GM19099 (cell line): ENCODE data around the gene RAPGEF5.

ENCODE experiments used
- POLR2A ChIP-seq: IDR thresholded peaks from 3 replicates; pipeline ENCODE4 v1.6.1; 2011; ENCODE audit warnings: low read depth; ENCODE audit not compliant: insufficient read length; ENCODE audit errors: extremely low read depth

The RAPGEF5 gene

DNA sequence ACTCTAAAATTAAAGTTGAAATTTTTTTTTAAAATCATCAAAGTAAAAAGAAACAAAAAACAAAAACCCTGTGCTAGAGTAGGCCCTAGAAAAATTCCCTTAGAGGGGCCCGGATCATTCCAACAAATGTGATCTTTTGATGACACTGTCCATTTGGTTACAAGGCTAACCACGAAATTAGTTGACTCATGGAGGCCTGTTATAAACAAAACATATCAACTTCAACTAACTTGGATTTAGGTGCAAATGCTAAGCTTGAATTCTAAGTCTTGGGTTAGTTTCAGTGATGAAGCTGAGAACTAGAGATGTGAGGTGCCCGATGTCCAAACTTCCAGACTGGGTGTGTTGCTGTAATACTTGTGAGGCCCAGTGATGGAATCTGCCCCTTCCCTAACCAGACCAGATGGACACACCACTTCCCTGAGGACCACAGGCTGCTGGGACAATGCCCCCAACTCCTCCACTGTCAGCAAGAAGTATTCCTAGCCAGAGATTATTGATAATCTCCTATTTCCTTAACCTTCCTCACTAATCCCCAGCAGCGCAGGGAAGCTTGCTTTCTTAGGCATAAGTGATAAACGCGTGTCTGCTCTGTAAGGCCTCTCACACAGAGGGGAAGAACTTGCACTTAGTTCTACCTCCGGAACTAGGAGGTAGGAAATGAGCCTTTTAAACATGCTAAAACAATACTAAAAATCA lies 108.7 kb downstream of the RAPGEF5 start:
- TF ChIP-seq POLR2A: no peak

GRCh38 chr7:22241805-22242390 lies 115.1 kb downstream of the RAPGEF5 start:
- no peak for TF ChIP-seq POLR2A

DNA sequence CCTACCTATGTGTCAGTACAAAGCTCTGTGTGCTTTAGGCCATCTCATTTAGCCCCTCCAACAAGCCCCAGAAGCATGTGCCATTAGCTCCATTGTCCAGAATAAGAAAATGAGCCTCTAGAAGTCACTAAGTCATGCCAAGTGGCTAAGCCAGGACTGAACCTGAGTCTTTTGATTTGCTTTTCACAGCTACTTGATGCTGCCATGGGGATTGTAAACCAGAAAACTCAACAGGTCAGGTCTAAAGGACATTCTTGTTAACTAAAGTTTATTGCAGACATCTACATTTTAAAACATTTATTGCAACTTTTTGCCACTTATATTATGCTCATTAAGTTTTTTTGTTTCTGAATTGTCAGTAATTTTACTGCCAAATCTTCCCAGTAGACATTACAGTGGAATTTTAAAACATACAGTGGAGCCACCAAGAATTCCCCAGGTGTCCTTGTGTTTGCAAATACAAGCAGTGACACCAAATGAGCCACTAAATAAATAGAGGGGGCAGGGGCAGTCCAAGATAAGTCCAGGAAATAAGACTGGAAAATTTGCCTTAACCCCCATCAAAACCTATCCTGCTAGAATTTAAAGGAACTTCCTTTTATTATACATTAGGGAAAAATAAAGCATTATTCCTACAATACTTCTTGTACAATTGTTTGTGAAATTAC lies 115.9 kb downstream of the RAPGEF5 start:
- no peak for TF ChIP-seq POLR2A

GRCh38 chr7:22238354-22239311 lies 118.3 kb downstream of the RAPGEF5 start:
- TF ChIP-seq POLR2A: no peak

DNA sequence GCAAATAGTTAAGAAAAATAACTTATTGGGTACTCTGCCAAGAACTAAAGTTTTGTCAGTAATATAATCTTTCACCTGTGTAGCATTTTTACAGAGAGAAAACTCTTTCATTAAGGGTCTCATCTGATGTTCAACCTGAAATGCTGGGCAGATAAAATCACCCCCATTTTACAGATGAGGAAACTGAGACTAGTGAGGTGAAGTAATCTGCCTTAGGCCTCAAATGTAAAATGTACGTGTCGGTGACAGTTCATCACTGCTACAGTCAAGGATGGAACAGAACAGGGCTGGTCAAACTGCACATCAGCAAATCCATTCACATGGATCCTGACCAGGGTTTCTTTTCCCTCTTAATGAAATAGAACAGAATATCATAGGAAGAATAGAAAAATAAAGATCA lies 121.8 kb downstream of the RAPGEF5 start:
- TF ChIP-seq POLR2A: no peak

- no peak for TF ChIP-seq POLR2A
Measured at GRCh38 chr7:22234227-22234626, 122.7 kb downstream of the RAPGEF5 start.

DNA sequence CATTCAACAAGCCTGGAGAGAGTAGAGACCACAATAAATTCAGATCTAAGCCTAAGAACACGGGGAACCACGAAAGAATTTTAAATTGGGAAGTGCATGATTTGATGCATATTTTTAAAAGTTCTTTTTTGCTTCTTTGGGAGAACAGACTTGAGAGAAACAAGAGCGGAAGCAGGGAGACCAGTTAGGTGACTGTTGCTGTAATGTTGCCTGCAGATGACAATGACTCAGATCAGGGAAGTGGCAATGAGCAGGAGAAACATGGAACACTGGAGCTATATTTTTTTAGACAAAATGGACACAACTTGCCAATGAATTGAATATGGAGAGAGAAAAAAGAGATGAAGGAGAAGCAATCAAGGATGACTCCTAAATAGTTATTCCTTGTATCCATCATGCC lies 125.1 kb downstream of the RAPGEF5 start:
- no peak for TF ChIP-seq POLR2A

DNA sequence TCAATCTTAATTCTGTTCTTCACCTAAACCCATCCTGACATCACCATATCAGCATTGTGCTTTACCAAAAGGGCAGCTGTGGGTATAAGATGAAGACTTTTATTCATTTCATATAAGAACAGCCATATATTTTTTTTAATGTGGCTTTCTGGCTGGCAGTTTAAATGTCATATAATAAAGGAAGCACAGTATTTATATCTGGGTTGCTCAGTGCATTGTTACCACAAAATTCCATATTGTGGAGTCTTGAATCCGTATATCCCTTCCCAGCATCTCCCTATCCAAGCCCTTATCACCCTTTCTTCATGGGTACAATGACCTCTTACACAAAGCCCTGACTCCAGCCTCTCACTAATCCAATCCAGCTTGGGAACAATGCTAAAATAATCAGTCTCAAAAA lies 125.8 kb downstream of the RAPGEF5 start:
- TF ChIP-seq POLR2A: no peak

DNA sequence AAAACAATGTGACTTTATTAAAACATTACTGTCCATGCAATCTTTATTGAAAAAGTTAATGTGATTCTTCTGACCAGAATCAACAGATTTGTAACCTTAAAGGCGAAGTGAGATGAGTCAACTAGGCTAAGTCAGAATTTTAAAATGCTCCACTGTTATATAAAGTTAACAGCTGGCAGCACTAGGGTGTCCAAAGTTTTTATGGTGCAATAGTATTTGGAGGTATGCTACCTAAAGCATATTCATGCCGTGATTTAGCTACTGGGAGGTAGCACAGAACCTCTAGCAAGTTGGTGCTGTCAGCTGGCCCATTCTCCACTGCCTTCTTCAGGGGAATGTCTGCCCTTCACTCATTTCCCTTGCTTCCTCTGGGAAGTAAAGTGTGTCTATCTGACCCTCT lies 126.7 kb downstream of the RAPGEF5 start:
- TF ChIP-seq POLR2A: no peak

DNA sequence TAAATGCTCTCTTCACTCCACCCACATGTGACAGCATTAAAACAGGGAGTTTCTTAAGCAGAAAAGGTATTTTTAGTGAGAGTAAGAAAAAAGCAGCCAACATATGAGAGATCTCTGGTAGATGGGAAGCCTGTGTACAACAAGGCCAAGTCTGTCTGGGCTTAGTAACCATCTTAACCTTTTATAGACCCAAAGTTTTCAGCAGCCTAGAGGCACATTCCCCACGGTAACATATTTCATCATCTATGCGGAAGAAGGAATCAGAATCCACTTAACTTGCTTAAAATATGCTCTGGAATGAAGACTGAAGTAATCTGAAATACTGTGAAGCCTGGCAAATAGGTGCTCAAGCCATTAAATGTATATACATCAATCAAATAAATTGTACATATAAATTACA lies 127.8 kb downstream of the RAPGEF5 start:
- TF ChIP-seq POLR2A: no peak

GRCh38 chr7:22223807-22224206 lies 133.1 kb downstream of the RAPGEF5 start:
- TF ChIP-seq POLR2A: no peak

GRCh38 chr7:22220941-22221340 lies 136.0 kb downstream of the RAPGEF5 start:
- no peak for TF ChIP-seq POLR2A

GRCh38 chr7:22219739-22220493 lies 137.0 kb downstream of the RAPGEF5 start:
- TF ChIP-seq POLR2A: no peak

DNA sequence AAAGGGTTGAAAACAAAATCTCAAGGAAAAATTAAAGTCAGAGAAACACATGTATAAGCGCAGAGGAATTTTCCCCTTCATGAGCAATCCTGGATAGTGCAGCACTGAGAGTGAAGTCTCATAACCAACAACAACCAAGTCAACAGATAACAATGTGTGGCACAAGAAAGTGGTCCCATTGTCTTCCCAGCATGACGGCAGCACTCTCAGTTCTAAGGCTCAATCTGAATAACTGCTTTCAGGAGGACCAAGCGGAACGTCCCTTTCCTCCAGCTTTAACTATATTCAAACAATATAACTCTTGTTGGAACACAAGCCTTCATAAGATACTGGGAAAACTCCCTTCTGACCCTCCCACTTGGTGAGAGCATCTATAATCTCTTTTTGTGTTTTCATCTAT lies 137.9 kb downstream of the RAPGEF5 start:
- TF ChIP-seq POLR2A: no peak
